IPS-18c (cell line): ENCODE data around the gene OPA1.

Experiments used
- H3K4me3 ChIP-seq: 2 replicates; pipeline ENCODE4 v1.7.0; 2013; ENCODE audit warnings: low read depth, mild to moderate bottlenecking, low read length, moderate library complexity; ENCODE audit not compliant: insufficient read depth
- H3K9me3 ChIP-seq: one replicate; pipeline ENCODE4 v1.6.1; 2013; ENCODE audit warnings: mild to moderate bottlenecking, low read length, moderate library complexity; ENCODE audit not compliant: control insufficient read depth, insufficient read depth

Gene OPA1

GRCh38 chr3:193711523-193711963 is 118.5 kb downstream of the OPA1 start:
- peaks cover 10% of the 10 kb centered on the region for H3K9me3 ChIP-seq

GRCh38 chr3:193711964-193712598 is 119.1 kb downstream of the OPA1 start:
- H3K9me3 ChIP-seq, result peaks cover 10% of the 10 kb centered on the region
- H3K4me3 ChIP-seq, result no peak overlapping the region

More at GRCh38 chr3:193711523-193711963, 118.5 kb downstream of the OPA1 start:
- H3K4me3 ChIP-seq, result no peak overlapping the region

GRCh38 chr3:193712938-193713337 is 119.9 kb downstream of the OPA1 start:
- H3K4me3 ChIP-seq, result no peak overlapping the region
- peaks cover 10% of the 10 kb centered on the region for H3K9me3 ChIP-seq

GRCh38 chr3:193714523-193715137 is 121.6 kb downstream of the OPA1 start:
- Histone ChIP-seq H3K4me3 (no peak overlapping the region; the same call in 1 of the 2 replicates), H3K9me3 (peaks cover 12% of the 10 kb centered on the region)

- Histone ChIP-seq H3K4me3 (no peak overlapping the region), H3K9me3 (peaks cover 17% of the 10 kb centered on the region)
These were observed 123.1 kb downstream of the OPA1 start for GRCh38 chr3:193716150-193716549.

- peaks cover 13% of the 10 kb centered on the region for H3K9me3 ChIP-seq
- H3K4me3 ChIP-seq, result no peak overlapping the region
These were observed 126.7 kb downstream of the OPA1 start for GRCh38 chr3:193719735-193720134.

- Histone ChIP-seq H3K4me3 (no peak overlapping the region), H3K9me3 (peaks cover 8% of the 10 kb centered on the region)
These were observed 127.2 kb downstream of the OPA1 start for GRCh38 chr3:193720169-193720568.

- Histone ChIP-seq H3K4me3 (no peak overlapping the region), H3K9me3 (peaks cover 7% of the 10 kb centered on the region)
These were observed 129.6 kb downstream of the OPA1 start for GRCh38 chr3:193722566-193722965.

GRCh38 chr3:193727089-193727488 is 134.1 kb downstream of the OPA1 start:
- Histone ChIP-seq H3K9me3 (no peaks in the 10 kb centered on the region), H3K4me3 (no peak overlapping the region)

- Histone ChIP-seq H3K9me3 (no peaks in the 10 kb centered on the region), H3K4me3 (no peak overlapping the region)
These were observed 135.6 kb downstream of the OPA1 start for GRCh38 chr3:193728429-193729087.

- Histone ChIP-seq H3K4me3 (no peak overlapping the region), H3K9me3 (no peaks in the 10 kb centered on the region)
These were observed 136.1 kb downstream of the OPA1 start for GRCh38 chr3:193729088-193729465.

- no peak overlapping the region for H3K4me3 ChIP-seq
- H3K9me3 ChIP-seq, result no peaks in the 10 kb centered on the region
These were observed 136.6 kb downstream of the OPA1 start for GRCh38 chr3:193729601-193730000.

- H3K4me3 ChIP-seq, result no peak overlapping the region
- H3K9me3 ChIP-seq, result no peaks in the 10 kb centered on the region
These were observed 137.5 kb downstream of the OPA1 start for GRCh38 chr3:193730511-193730910.

GRCh38 chr3:193730976-193731375 is 138.0 kb downstream of the OPA1 start:
- H3K9me3 ChIP-seq, result no peaks in the 10 kb centered on the region
- H3K4me3 ChIP-seq, result no peak overlapping the region

- no peaks in the 10 kb centered on the region for H3K9me3 ChIP-seq
- no peak overlapping the region for H3K4me3 ChIP-seq
These were observed 138.6 kb downstream of the OPA1 start for GRCh38 chr3:193731656-193732055.

- Histone ChIP-seq H3K4me3 (no peak overlapping the region), H3K9me3 (no peaks in the 10 kb centered on the region)
These were observed 139.4 kb downstream of the OPA1 start for GRCh38 chr3:193732391-193732790.

GRCh38 chr3:193732827-193733226 is 139.8 kb downstream of the OPA1 start:
- Histone ChIP-seq H3K4me3 (no peak overlapping the region), H3K9me3 (no peaks in the 10 kb centered on the region)

GRCh38 chr3:193734737-193735366 is 141.8 kb downstream of the OPA1 start:
- Histone ChIP-seq H3K4me3 (no peak overlapping the region), H3K9me3 (no peaks in the 10 kb centered on the region)
